Epithelial cell of proximal tubule (primary cell): ENCODE data around the gene DDHD1. TPM values are rescaled to one million over a fixed set of nuclear protein-coding genes. Genes with fewer than 3 reads are reported as not detected.
"Not testable (repeated sequence)": the region's sequence is repeated elsewhere in the genome, so short reads cannot be mapped to it uniquely, and the experiment has no call there.

ENCODE experiments used
- DNase-seq: peaks from one replicate; pipeline ENCODE4 v3.0.0-alpha.2; 2011; ENCODE audit warnings: low read depth
- H3K4me3 ChIP-seq: 2 replicates; pipeline ENCODE4 v1.5.1; 2011; ENCODE audit warnings: low read depth, mild to moderate bottlenecking, low read length
- CTCF ChIP-seq: conservative IDR thresholded peaks from 2 replicates; pipeline ENCODE4 v1.5.1; 2012; ENCODE audit warnings: low read depth, mild to moderate bottlenecking, low read length
- total RNA-seq: library from RNA; depleted of rRNA; stranded (reverse); fragments of >200 nt; gene quantifications from 2 replicates; pipeline ENCODE4 v1.2.3, GENCODE V29; 2015

The DDHD1 gene
- total RNA-seq, 1 donor from 2014 or later: 4.1 TPM

DNA sequence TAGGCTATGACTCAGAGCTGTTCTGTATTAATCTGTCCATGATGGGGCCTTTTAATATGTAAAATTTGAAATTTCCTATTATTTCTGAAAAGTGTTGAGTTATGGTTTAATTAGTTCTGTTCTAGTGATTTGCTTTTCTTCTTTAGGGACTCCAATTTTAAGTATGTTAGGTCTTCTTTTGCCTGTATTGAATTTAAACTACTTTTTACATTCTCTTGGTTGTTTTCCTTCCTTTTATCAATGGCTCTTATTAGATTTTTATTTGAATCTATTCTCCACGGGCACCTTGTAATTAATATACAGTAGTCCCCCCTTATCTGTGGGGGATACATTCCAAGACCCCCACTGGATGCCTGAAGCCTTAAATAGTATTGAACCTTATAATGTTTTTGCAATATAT lies 46.4 kb downstream of the DDHD1 start:
- H3K4me3 ChIP-seq: no peak overlapping the region
- DNase-seq: no peak
- TF ChIP-seq CTCF: no peak

DNA sequence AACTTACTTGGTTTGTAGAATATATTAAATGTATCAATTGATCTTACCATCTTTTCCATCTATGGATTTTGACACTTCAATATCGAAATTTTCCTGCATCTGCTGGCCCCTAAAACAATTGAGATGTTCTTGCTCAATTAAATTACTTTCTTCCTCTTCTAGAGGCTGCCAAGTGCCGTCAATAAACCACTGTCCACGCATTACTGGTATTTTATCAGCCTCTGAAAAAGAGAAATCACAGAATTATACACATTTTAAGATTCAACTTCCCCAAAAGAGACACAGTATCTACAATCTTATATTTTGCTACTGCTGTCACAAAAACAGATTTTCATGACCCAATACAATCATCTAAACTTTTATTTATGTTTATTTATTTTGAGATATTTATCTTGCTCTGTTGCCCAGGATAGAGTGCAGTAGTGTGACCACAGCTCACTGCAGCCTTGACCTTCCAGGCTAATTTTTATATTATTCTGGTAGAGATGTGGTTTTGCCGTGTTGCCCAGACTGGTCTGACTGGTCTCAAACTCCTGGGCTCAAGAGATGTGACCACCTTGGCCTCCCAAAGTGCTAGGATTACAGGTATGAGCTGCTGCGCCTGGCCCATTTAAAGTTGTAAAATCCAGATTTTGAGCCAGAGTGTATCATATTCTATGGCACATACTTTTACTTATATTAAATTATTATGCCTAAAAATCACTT lies 49.3 kb downstream of the DDHD1 start:
- no peak for TF ChIP-seq CTCF
- DNase-seq: no peak
- H3K4me3 ChIP-seq: no peak overlapping the region

DNA sequence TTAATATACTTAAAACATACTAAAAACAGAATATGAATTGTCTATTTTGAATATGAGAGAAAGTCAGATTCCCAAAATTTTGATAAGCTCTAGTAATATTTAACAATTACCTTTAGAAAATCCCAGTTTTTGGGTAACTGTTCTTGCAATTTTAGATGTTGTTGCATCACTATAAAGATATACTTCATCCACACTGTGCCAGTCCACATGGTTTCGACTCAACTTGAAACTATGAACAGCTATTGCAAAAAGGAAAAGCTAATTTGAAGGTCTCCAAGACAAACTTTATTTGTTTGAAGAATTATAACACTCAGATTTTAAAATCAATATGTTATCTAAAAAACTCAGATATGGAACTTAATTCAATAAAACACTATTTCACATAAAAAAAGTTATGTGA lies 59.9 kb downstream of the DDHD1 start:
- no peak overlapping the region for H3K4me3 ChIP-seq
- DNase-seq: no peak
- no peak for TF ChIP-seq CTCF

GRCh38 chr14:53090853-53091252 lies 62.3 kb downstream of the DDHD1 start:
- H3K4me3 ChIP-seq: no peak overlapping the region
- no peak for DNase-seq
- no peak for TF ChIP-seq CTCF

GRCh38 chr14:53084954-53085353 lies 68.2 kb downstream of the DDHD1 start:
- not testable (repeated sequence) for H3K4me3 ChIP-seq, DNase-seq

GRCh38 chr14:53064475-53064874 lies 88.6 kb downstream of the DDHD1 start:
- DNase-seq: no peak
- no peak for TF ChIP-seq CTCF
- H3K4me3 ChIP-seq: no peak overlapping the region

- DNase-seq: no peak
- no peak for TF ChIP-seq CTCF
- H3K4me3 ChIP-seq: no peak overlapping the region
Observed at GRCh38 chr14:53062856-53063255, 90.3 kb downstream of the DDHD1 start.

GRCh38 chr14:53060046-53060445 lies 93.1 kb downstream of the DDHD1 start:
- TF ChIP-seq CTCF: no peak
- DNase-seq: no peak

More at GRCh38 chr14:53060046-53060445, 93.1 kb downstream of the DDHD1 start:
- no peak overlapping the region for H3K4me3 ChIP-seq
